Activated effector memory CD4-positive, alpha-beta T cell treated with Interleukin-2 at 50 U/mL for 16 hours (primary cell): Measurements from ENCODE around the gene TMEM242.

ENCODE experiments used
- DNase-seq: peaks from one replicate; pipeline ENCODE4 v3.0.0-alpha.2; 2020

Gene TMEM242

DNA sequence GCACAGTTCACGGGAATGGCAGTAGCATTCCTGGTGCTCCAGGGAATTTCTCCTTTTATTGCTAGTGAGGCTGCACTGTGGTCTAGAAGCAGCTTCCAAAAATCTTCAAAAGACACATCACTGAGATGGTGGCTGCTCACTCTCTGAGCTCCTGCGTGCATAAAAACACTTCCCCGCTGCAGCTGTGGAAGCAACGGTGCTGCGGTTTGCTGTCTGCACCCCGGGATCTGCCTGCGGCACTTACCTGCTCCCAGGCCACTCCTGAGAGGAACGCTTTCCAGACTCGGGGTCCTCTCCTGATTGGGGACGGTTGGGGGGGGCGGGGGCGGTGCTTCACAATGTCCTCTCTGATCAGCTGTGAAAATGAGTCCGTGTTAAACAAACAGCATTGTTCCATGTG lies 77.9 kb downstream of the TMEM242 start:
- no peak for DNase-seq

DNA sequence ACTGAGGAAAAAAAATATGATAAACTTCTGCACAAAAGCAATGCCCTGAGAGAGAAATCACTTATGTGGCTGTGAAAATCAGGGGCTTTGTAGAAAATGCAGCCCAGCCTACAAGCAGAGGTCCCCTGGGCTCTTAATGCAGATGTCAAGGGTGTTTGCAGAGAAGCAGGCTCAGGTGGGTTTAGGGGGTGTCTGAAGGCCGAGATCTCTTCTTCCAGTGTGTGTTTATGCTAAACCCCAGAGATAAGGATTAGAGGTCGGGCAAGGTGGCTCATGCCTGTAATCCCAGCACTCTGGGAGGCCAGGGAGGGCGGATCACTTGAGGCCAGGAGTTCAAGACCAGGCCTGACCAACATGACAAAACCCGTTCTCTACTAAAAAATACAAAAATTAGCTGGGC lies 78.5 kb downstream of the TMEM242 start:
- no peak for DNase-seq

- no peak for DNase-seq
These were observed 79.1 kb downstream of the TMEM242 start for GRCh38 chr6:157244175-157244574.

- no peak for DNase-seq
These were observed 80.5 kb downstream of the TMEM242 start for GRCh38 chr6:157242791-157243190.

DNA sequence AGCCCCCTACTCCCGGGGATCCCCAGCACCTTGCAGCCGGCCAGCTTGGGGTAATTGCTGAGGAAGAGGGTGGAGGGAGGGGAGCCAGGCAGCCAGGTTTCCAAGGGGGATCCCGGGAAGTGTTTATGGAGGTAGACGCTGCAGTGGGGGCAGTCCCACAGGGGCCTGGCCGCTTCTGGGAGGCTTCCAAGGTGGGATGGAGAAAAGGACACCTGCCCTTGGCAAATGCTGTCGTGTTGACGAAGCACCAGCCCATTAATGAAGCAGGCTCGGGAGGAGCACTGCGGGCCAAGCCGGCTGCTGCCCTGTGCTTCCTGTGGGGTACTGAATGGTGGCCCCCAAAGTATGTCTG lies 82.4 kb downstream of the TMEM242 start:
- DNase-seq = no peak

- no peak for DNase-seq
These were observed 83.0 kb downstream of the TMEM242 start for GRCh38 chr6:157240059-157240959.

DNA sequence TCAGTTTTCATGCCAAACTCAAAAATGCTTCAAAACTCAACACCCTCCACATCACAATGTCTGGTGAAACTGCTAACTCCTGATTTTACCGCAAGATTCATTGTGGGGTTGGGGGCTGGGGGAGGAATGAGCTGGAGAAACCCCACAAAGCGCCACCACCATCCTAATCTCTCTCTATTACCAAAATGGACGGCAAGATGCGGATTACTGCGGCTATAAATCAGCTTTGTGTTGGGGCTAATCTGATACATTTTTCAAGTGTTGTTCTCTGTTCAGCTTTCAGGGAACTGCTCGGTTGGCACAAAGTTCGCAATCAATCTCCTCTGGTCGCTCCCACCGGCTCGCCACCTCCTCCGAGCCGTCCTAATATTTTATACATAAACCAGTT lies 83.7 kb downstream of the TMEM242 start:
- DNase-seq = no peak
